AG10803 (cell line): ENCODE results near the gene TUBGCP2.
A peak's percentile ranks its signal among the peaks of the same experiment; 100 is the strongest.
"Not testable (repeated sequence)": the region's sequence is repeated elsewhere in the genome, so short reads cannot be mapped to it uniquely, and the experiment has no call there.

Source experiments
- DNase-seq: peaks from one replicate; pipeline ENCODE4 v3.0.0; 2010; ENCODE audit warnings: low read depth
- H3K4me3 ChIP-seq: 2 replicates; pipeline ENCODE4 v1.5.1; 2011; ENCODE audit warnings: mild to moderate bottlenecking, low read length, control low read depth
- TF ChIP-seq, protein P1 (sequence below): conservative IDR thresholded peaks from 2 replicates; pipeline ENCODE4 v1.5.1; 2011; ENCODE audit warnings: mild to moderate bottlenecking, low read length, control low read depth, inconsistent platforms

Gene TUBGCP2

DNA sequence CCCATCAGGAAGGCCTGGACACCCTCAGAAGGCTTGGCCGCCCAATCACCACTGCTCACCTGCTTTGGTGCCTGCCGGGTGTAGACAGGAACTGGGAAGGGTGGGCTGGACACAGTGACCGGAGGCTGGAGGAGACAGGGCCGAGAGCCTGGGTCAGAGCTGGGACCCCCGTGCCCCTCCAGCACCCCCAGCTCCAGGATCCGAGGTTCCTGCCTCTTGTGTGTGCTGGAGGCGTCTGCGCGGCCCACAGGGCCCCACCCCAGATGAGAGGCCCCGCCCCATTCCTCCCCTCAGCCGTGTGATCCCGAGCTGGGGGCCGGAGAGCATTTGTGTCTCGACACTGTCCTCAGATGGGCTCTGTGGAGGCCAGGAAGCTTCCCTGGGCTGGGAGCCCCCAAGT, 41.4 kb downstream of the TUBGCP2 start:
- DNase-seq: no peak
- no peak overlapping the region for H3K4me3 ChIP-seq
- TF ChIP-seq, protein P1, sequence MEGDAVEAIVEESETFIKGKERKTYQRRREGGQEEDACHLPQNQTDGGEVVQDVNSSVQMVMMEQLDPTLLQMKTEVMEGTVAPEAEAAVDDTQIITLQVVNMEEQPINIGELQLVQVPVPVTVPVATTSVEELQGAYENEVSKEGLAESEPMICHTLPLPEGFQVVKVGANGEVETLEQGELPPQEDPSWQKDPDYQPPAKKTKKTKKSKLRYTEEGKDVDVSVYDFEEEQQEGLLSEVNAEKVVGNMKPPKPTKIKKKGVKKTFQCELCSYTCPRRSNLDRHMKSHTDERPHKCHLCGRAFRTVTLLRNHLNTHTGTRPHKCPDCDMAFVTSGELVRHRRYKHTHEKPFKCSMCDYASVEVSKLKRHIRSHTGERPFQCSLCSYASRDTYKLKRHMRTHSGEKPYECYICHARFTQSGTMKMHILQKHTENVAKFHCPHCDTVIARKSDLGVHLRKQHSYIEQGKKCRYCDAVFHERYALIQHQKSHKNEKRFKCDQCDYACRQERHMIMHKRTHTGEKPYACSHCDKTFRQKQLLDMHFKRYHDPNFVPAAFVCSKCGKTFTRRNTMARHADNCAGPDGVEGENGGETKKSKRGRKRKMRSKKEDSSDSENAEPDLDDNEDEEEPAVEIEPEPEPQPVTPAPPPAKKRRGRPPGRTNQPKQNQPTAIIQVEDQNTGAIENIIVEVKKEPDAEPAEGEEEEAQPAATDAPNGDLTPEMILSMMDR: no peak

DNA sequence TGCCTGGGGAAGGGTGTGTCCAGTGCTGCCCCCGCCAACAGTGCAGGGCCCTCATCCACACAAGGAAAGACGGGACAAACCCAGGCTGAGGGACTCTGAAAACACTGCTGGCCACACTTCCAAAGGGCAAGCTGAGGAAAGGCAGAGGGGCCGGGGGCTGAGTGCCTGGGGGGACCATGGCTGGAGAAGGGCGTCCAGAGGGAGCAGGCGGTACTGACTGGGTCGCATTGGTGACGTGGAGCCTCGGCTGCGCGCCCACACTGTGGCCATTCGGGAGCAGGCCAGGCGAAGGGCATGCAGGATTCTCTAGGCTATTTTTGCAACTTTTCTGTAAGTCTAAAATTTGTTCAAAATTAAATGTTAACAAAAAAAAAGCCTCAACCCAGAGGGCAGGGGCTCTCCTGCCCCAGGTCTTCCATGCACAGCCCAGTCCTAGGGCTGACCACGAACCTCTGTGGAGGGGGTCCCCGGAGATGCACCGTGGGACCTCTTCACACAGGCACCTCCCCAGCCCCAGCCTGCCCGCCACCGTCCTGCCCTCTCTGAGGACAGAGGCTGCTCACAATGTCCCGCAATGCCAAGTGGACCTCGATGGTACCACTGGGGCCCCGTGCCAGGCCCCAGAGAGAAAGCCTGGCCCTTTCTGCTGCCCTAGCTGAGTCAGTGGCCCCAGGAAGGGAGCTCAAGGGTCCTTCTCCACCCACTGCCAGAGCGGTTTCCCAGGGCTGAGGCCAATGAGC, 42.4 kb downstream of the TUBGCP2 start:
- TF ChIP-seq, protein P1: no peak
- no peak for DNase-seq

DNA sequence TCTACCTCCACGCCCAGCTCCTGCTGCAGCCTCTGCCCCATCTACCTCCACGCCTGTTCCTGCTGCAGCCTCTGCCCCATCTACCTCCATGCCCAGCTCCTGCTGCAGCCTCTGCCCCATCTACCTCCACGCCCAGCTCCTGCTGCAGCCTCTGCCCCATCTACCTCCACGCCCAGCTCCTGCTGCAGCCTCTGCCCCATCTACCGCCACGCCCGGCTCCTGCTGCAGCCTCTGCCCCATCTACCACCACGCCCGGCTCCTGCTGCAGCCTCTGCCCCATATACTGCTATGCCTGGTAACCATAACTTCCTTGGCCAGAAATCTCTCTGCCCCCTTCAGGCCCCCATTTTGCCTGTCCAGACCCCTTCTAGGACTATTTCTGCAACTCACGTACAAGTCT, 43.6 kb downstream of the TUBGCP2 start:
- not testable (repeated sequence) for H3K4me3 ChIP-seq, DNase-seq

More for the DNA sequence above, 42.4 kb downstream of the TUBGCP2 start:
- H3K4me3 ChIP-seq: no peak overlapping the region

DNA sequence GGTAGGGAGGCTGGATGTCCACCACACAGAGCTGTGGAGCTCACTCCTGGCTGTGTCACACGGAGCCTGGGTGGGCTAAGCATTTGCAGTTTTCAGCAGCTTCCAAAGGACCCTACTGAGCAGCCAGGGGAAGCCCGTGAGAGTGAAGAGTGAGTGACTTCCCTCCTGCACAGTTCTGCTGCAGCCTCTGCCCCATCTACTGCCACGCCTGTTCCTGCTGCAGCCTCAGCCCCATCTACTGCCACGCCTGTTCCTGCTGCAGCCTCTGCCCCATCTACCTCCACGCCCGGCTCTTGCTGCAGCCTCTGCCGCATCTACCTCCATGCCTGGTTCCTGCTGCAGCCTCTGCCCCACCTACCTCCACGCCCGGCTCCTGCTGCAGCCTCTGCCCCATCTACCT, 44.2 kb downstream of the TUBGCP2 start:
- H3K4me3 ChIP-seq: no peak overlapping the region
- DNase-seq: no peak
- TF ChIP-seq, protein P1: no peak

DNA sequence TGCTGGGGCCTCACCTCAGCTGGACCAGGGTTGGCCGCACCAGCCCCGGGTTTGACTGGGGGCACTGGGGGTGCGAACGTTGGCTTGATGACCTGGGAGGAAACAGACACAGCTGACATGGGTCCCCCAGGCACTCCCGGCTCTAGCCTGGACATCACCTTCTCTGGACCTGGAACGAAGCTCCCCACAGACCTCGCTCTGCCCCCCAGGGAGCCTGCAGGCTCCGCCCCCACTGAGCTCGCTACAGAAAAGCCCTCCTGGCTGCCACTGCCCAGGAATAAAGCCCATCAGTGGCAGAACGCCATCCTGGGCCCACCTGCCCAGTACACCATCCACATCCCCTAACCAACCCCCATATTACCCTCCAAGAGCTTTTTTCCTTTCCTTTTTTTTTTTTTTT, 45.0 kb downstream of the TUBGCP2 start:
- H3K4me3 ChIP-seq: no peak overlapping the region
- DNase-seq: no peak
- TF ChIP-seq, protein P1: no peak

DNA sequence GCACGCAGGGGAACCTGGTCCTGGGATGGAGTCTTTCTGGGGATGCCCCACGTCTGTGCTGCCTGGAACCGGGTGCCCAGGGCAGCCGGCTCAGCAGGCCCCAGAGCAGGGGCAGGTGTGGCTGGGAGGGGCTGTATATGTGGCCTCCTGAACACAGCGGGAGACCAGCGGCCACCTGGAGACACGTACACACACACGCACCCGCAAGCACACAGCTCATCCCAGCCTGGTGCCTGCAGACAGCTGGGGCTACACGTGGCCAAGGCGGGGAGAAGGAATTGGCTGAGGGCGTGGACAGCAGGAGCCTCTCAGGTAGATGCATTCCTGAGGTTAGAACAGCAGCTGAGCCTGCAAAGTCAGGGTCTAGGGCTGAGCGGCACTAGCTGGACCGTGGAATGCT, 46.0 kb downstream of the TUBGCP2 start:
- TF ChIP-seq, protein P1: no peak
- no peak for DNase-seq
- no peak overlapping the region for H3K4me3 ChIP-seq

DNA sequence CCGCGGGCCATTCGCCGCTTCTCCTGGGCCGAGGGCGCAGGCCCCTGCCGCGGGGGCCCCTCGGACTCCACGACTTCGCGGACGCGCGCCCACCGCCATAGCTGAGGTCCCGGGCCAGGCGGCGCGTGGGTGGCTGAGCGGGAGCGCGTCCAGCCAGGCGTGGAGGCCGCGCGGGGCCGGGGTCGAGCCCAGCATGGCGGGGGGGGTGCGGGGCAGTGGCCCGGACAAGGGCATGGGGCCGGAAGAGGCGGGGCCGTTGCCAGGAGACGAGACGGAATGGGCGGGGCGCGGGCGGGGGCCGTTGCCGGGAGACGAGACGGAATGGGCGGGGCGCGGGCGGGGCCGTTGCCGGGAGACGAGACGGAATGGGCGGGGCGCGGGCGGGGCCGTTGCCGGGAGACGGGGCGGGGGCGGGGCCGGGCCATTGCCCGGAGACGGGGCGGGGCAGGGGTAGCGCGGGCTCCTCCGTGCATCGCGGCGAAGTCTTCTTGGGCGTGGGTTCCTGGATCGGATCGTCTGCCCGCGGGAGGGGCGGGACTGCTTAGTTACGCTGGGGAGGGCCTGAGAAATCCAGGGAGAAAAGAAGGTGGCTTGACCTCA, 46.8 kb downstream of the TUBGCP2 start:
- peak; percentile 60 for DNase-seq
- TF ChIP-seq, protein P1: no peak
- H3K4me3 ChIP-seq: peak overlapping the region; percentile 57
